NCI-H69 (cell line): ENCODE results near the gene PDE4B.
"Not testable (repeated sequence)": the region's sequence is repeated elsewhere in the genome, so short reads cannot be mapped to it uniquely, and the experiment has no call there.

Experiments used
- DNase-seq: peaks from one replicate; lab custom pipeline; 2025; lab: John Stamatoyannopoulos, UW

Gene PDE4B

DNA sequence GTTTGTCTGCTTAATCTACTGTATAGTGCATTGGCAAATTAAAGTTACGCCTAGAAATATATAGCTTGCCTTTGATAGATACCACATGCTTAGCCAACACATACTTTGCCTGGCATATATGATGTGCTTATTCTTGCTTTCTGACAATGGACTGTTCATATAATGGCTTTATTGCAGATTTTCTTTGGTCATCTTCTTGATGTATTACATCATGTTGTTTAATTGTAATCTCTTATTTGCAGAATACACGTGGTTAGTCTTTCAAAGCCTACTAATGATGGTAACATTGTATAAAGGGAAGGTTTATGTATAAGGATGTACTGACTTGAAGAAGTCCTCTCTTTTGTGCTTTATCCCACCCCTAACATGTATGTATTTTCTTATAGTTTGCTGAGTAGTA, 201.5 kb downstream of the PDE4B start:
- no peak for DNase-seq

DNA sequence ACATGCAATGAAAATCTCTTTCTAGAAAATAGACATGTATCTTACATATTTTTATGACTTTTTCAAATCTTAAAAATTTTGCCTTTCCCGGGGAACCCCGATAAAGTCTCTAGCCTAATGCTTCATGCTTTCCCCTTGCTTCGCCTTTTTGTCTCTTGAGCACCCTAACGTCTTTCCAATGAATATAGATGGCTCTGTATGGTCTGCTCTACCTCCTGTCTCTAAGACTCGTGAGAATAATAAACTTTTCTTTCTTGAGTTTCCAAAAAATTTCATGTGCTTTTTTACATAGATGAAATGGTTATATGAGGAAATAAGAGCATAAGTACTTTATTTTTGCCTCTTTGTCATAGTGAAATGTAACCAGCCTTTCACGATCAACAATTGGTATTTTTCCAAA, 202.6 kb downstream of the PDE4B start:
- DNase-seq, result no peak

DNA sequence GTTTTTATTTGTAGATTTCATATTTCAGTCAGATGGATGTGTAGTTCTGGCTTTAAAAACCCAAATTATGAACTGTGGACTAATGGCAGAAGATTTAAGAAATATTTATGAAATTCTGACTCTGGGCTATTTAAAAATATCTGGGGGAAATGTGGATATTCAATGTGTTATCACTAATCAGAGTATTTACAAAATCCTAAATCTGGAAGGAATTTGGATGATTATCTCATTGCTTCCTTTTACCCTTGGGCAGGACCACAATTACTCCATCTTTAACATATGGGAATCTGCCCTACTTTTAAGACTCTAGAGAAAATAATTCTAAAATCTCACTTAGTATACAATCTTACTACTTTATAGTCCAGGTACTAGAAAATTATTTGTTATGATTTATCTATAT, 203.2 kb downstream of the PDE4B start:
- no peak for DNase-seq

DNA sequence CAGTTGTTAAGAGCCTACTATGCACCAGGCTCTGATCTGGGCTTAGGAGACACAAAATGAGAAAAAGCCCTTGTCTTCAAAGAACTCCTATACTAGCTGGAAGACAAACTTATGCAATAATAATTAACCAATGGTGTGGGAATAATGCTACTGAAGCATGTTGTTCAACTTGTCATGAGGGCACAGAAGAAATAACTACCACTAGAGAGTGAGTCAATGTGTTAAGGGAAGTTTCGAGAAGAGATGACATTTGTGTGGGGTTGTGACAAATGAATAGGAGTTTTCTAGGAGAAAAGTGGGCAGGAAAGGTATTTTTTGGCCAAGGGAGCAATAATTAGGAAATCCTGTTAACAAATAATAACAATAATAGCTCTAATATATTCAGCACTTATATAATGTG, 205.0 kb downstream of the PDE4B start:
- DNase-seq, result no peak

DNA sequence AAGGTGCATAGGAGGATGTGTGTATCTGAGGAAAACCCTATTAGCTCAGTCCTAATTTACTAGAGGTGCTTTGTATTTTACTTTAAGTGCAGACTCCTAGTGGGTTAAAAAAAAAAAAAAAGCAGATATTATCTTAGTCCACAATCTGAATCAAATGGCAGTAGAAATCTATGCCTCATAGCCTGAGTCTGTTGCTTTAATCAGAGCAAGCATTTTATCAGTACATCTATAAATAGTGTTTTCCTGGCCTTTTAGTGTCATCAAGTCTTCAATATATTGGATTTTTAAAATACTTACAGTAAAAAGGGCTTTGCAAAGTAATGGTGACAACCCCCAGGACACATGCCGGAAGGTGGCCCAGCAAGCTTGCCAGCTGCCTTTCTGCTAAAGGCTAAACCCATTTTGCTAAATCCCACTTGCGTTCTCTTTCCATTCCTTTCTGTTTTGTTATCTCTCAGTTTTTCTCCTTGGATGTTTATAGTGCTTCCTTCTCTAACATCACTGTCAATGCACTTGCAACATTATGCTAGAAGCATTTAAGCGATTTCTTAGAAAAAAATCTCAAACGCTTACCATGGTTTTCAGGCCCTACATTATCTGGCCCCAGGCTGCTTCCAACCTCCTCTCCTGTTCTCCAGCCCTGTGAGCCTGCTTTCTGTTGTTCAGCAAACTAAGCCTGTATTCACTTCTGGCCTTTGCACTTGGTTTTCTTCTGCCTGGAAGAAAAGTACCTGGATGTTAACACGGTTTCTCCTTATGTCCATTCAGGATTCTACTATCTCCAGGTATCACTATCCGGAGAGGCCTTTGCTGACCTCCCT, 206.3 kb downstream of the PDE4B start:
- no peak for DNase-seq

DNA sequence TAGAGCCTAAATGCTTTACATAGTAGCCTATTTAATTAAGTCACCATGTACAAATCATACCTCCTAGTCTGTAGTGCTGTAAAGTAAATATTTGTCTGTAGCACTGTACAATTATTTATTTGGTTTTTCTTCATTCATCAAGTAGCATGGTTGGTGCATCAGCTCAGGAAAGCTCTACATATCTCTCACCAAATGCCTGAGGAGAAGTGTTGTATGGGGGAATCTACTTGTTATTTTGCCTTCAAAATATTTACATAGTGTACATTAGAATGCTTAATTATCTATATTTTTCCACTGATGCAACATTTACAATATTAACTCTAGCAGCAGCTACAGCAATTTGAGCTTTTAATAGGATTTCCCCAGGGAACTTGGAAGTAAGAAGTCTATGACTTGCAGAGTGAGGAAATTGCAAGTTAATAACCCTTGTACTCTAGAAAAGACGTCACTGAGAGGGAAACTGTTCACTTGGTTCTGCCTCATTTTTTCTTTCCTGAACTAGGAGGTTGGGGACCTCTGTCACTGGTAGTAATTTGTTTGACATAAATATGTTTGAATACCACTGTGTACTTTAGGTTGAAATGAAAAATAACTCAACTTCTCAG, 207.4 kb downstream of the PDE4B start:
- no peak for DNase-seq

DNA sequence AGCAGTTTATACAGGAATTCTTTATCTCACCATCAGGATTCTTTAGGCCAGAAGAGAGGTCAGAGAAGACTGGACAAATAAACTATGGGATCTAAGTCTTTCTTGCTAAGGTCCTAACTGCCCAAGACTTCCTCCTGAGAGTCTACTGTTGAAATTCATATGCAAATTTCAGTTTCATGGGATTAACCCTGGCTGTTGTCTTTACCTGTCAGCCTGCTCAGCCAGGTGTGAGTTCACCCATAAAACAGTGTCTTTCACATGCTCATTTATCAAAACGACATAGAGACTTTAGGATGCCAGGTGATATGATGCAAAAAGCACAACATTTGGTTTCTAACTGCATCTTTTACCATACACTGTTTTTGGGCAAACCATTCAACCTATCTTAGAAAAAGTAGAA, 211.0 kb downstream of the PDE4B start:
- no peak for DNase-seq

- not testable (repeated sequence) for DNase-seq
Measured at GRCh38 chr1:66006534-66006933, 213.8 kb downstream of the PDE4B start.

- no peak for DNase-seq
Measured at GRCh38 chr1:66012106-66012784, 219.6 kb downstream of the PDE4B start.

GRCh38 chr1:66013371-66013770, 220.7 kb downstream of the PDE4B start:
- no peak for DNase-seq

- DNase-seq, result no peak
Measured at GRCh38 chr1:66022904-66023620, 230.4 kb downstream of the PDE4B start.

DNA sequence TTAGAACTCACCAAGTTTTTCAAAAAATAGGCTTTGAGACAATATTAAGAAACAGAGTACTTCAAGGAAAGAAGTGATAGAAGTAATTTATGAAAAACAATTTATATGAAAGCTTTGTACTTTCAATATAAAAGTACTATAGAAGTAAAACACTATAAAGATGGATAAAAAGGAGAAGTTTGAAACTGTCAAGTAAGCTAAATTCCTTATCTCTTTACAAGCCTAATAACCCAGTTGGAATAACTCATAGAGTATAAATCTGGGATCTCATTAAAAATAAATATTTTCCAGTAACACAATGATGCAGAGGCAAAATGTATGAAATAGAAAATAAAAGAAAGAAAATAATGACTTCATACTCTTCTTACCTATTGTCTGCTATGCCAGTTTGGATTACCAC, 232.5 kb downstream of the PDE4B start:
- DNase-seq, result no peak

DNA sequence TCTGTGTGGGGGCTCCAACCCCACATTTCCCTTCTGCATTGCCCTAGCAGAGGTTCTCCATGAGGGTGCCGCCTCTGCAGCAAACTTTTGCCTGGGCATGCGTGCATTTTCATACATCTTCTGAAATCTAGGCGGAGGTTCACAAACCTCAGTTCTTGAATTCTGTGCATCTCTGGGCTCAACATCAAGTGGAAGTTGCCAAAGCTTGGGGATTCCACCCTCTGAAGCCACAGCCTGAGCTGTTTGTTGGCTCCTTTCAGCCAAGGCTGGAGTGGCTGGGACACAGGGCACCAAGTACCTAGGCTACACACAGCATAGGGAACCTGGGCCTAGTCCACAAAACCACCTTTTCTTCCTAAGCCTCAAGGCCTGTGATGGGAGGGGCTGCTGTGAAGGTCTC, 235.3 kb downstream of the PDE4B start:
- DNase-seq, result no peak

DNA sequence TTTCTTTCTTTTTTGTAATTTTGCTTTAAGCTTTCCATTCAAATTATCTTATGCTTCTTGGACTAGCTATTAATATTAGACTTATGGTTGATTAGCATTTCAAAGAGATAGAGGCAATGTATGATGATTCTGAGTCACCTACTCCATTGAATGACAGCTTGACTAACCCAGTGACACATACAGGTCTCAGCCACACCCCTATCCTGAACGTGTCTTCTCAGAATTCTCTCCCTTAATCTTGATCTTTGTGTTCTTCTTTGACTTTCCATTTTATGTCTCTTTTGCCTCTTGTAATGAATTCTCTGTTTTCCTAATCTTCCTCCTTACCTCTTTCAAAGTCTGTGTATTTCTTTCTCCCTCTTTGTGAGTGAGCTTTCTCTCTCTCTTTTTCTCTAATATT, 241.1 kb downstream of the PDE4B start:
- DNase-seq, result no peak

DNA sequence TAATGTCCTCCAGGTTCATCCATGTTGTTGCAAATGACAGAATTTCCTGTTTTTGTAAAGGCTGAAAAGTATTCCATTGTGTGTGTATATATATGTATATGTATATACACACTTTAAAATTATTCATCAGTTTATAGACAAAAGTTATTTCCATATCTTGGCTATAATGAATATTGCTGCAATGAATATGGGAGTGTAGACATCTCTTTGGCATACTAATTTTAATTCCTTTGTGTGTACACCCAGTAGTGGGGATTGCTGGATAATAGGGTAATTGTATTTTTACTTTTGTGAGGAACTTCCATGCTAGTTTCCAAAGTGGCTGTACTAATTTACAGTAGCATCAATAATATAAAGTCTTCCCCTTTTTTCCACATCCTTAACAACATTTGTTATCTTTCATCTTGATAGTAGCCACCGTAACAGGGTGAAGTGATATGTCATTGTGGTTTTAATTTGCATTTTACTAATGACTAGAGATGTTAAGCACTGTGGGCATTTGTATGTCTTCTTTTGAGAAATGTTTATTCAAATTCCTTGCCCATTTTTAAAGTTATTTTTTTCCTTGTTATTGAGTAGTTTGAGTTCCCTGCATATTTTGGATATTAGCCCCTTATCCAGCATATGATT, 243.0 kb downstream of the PDE4B start:
- no peak for DNase-seq

- no peak for DNase-seq
Measured at GRCh38 chr1:66041654-66042053, 249.0 kb downstream of the PDE4B start.

GRCh38 chr1:66043186-66043585, 250.5 kb downstream of the PDE4B start:
- DNase-seq, result no peak

- DNase-seq, result no peak
Measured at GRCh38 chr1:66044912-66045311, 252.2 kb downstream of the PDE4B start.

- no peak for DNase-seq
Measured at GRCh38 chr1:66046415-66046814, 253.7 kb downstream of the PDE4B start.

DNA sequence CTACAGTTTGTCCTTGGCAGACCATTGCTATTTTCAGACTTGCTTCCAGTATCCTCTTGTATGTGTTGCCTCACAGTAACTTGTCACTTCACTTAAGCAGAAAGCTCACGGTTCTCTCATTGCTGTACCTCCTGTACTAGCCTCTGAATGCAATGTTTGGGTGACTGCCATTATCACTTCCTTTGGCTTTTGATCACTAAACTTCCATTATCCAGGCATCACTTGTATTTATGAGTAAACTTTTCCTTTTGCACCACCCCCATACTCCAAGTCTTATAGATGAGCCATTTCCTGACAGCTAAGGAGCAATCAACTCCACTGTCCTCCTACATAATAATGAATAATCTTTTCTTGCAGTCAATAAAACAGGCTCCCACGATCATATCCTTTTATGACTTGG, 255.3 kb downstream of the PDE4B start:
- no peak for DNase-seq

- no peak for DNase-seq
Measured at GRCh38 chr1:66050123-66050522, 257.4 kb downstream of the PDE4B start.

GRCh38 chr1:66050633-66051032, 257.9 kb downstream of the PDE4B start:
- DNase-seq, result no peak
